GM10248 (cell line): Measurements from ENCODE around the gene MORN2.

Experiments
- CTCF ChIA-PET: fragments of 300-600 bp; sonication (Branson Sonifier 250); formaldehyde crosslinking; extraction: SDS; loops from one replicate; lab custom pipeline; 2021; ENCODE audit warnings: antibody characterized with exemption; lab: Yijun Ruan, JAX
- POLR2A ChIA-PET: fragments of 350-650 bp; sonication (Branson Sonifier 250); formaldehyde crosslinking; extraction: SDS; loops from one replicate; lab custom pipeline; 2020; ENCODE audit warnings: antibody characterized with exemption; lab: Yijun Ruan, JAX
- DNase-seq: peaks from one replicate; pipeline ENCODE4 v3.0.0; 2012; ENCODE audit errors: extremely low spot score
- TF ChIP-seq, protein P1 (sequence below): IDR thresholded peaks from 2 replicates; pipeline ENCODE4 v1.5.1; 2012; ENCODE audit warnings: mild to moderate bottlenecking, low read depth; ENCODE audit errors: extremely low read depth, missing control alignments, control extremely low read depth

The MORN2 gene

DNA sequence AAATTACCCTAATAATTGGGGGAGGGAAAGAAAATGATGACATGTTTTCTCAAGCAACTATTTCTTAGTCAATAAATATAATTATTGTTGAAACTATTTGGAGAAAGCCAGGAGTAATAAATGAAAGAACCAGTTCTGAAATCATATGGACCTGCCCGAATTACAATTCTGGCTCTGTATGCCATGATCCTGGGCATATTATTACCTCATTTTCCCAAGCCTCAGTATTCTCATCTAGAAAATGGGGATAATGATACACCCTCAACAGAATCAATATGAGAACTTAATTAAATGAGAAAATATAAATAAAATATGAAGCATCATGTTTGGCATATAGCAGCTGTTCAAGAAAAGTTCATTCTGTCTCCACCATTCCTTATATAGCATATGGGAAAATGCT is 36.8 kb downstream of the MORN2 start:
- TF ChIP-seq, protein P1, sequence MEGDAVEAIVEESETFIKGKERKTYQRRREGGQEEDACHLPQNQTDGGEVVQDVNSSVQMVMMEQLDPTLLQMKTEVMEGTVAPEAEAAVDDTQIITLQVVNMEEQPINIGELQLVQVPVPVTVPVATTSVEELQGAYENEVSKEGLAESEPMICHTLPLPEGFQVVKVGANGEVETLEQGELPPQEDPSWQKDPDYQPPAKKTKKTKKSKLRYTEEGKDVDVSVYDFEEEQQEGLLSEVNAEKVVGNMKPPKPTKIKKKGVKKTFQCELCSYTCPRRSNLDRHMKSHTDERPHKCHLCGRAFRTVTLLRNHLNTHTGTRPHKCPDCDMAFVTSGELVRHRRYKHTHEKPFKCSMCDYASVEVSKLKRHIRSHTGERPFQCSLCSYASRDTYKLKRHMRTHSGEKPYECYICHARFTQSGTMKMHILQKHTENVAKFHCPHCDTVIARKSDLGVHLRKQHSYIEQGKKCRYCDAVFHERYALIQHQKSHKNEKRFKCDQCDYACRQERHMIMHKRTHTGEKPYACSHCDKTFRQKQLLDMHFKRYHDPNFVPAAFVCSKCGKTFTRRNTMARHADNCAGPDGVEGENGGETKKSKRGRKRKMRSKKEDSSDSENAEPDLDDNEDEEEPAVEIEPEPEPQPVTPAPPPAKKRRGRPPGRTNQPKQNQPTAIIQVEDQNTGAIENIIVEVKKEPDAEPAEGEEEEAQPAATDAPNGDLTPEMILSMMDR: no peak
- ChIA-PET CTCF (interaction anchor here (1.5 to 3.3 kb wide), 3 partner anchors 10 to 17 kb away, joined by 4 to 21 read pairs (median 4); no protein-coding TSS in a partner anchor), POLR2A (no interaction called here)
- DNase-seq: no peak

DNA sequence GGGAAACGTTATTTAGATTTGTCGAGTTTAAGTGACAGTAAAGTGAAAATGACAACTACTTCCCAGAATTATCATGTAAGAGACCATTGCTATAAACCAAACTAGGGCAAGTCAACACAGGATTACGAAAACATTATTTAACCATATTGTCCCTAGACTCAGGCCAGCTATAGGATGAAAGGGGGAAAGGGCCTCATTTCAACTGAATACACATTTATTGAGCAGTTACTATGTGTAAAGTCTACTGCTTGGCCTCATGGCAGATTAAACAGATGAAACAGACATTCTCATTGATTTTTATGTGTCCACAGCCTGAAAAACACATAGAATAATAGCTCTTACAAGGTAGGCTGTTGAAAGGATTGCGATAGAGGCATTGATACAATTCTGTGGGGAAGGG is 46.6 kb downstream of the MORN2 start:
- no peak for DNase-seq
- TF ChIP-seq, protein P1: no peak
- POLR2A ChIA-PET: interaction anchor here (0.6 kb wide), 1 partner anchor 189 kb away, joined by 5 read pairs; no protein-coding TSS in a partner anchor

DNA sequence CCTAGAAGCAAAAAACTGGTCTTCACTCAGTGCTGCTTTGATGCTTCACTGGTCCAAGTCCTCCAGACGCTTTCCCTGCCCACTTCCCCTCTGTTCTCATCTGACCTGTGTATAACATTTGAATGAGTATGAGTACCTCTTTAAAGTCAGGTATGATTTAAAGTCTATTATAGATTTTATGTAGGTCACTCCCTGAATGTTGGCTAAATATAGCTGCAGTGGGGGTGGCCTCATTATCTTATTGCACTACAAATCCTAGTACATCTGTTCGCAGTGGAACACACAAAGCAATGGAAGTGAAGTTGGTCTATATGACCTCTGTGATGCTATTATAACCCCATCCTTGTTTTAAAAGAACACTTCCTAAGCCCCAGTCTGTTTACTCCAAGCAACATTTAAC is 47.1 kb downstream of the MORN2 start:
- ChIA-PET POLR2A (no interaction called here), CTCF (interaction anchor here (1.2 to 3.7 kb wide), 3 partner anchors 10 to 305 kb away, joined by 3 to 21 read pairs (median 4); no protein-coding TSS in a partner anchor)
- DNase-seq: no peak
- TF ChIP-seq, protein P1: no peak

More for the DNA sequence above, 46.6 kb downstream of the MORN2 start:
- CTCF ChIA-PET: interaction anchor here (1.2 to 3.7 kb wide), 3 partner anchors 10 to 305 kb away, joined by 3 to 21 read pairs (median 4); no protein-coding TSS in a partner anchor

DNA sequence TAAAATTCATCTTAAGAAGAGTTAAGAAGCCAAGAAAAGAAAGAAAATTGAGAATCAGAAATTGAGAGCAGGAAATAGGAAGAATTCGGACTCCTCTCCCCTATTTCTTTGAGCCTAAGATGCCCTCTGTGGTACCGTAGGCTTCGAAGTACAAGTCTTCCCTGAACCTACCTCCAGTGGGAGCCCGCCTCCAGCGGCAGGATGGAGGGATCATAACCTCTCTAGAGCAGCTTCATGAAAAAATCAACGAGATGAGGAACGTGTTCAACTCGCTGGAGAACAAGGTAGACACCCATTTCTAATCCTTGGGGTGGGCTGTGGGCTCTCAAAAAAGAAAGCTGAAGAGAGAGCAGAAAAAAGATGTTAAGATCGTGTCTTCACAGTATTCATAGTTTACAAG is 50.2 kb downstream of the MORN2 start:
- TF ChIP-seq, protein P1: no peak
- CTCF ChIA-PET: interaction anchor here (4.9 kb wide), 1 partner anchor 21 kb away, joined by 28 read pairs; no protein-coding TSS in a partner anchor
- DNase-seq: no peak
- POLR2A ChIA-PET: no interaction called here

DNA sequence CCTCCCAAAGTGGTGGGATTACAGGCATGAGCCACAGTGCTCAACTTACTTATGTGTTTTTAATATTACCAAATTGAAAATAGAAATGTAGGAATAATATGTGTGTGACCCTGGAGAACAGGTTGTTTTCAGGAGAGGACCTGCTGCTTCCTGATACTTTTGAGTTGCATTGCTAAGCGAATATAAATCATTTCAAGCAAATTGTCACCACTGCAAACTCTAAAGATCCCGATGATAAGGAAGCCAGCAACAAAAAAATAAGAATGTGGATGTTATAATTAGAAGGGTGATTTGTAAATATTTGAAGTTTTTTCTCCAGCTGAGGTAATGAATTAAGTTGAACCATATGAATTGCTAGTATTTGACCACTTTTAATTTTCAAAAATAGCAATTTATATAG is 54.8 kb downstream of the MORN2 start:
- ChIA-PET POLR2A (no interaction called here), CTCF (interaction anchor here (4.9 kb wide), 1 partner anchor 16 kb away, joined by 28 read pairs; no protein-coding TSS in a partner anchor)
- TF ChIP-seq, protein P1: no peak
- no peak for DNase-seq
